HG03175 (cell line): ENCODE results near the gene TMEM240.
"Not testable (repeated sequence)": the region's sequence is repeated elsewhere in the genome, so short reads cannot be mapped to it uniquely, and the experiment has no call there.

Source experiments
- ATAC-seq: cut with Tn5 transposase; IDR thresholded peaks from one replicate; pipeline ENCODE4 v1.9.1; 2021; ENCODE audit warnings: mild to moderate bottlenecking, moderate library complexity; ENCODE audit not compliant: unreplicated experiment

Gene TMEM240

GRCh38 chr1:1527092-1527816 lies 13.2 kb downstream of the TMEM240 start:
- ATAC-seq = no peak

GRCh38 chr1:1526476-1526875 lies 13.9 kb downstream of the TMEM240 start:
- ATAC-seq = not testable (repeated sequence)

GRCh38 chr1:1524750-1525383 lies 15.6 kb downstream of the TMEM240 start:
- not testable (repeated sequence) for ATAC-seq

- not testable (repeated sequence) for ATAC-seq
Measured at GRCh38 chr1:1523651-1524050, 16.8 kb downstream of the TMEM240 start.

GRCh38 chr1:1523226-1523625 lies 17.2 kb downstream of the TMEM240 start:
- ATAC-seq = not testable (repeated sequence)

GRCh38 chr1:1522536-1522935 lies 17.9 kb downstream of the TMEM240 start:
- not testable (repeated sequence) for ATAC-seq

- no peak for ATAC-seq
Measured at GRCh38 chr1:1521331-1521730, 19.1 kb downstream of the TMEM240 start.

GRCh38 chr1:1519805-1520505 lies 20.5 kb downstream of the TMEM240 start:
- not testable (repeated sequence) for ATAC-seq

GRCh38 chr1:1518621-1519007 lies 21.8 kb downstream of the TMEM240 start:
- not testable (repeated sequence) for ATAC-seq

GRCh38 chr1:1517973-1518620 lies 22.3 kb downstream of the TMEM240 start:
- no peak for ATAC-seq

GRCh38 chr1:1516923-1517322 lies 23.5 kb downstream of the TMEM240 start:
- ATAC-seq = not testable (repeated sequence)

GRCh38 chr1:1514376-1514775 lies 26.0 kb downstream of the TMEM240 start:
- ATAC-seq = not testable (repeated sequence)

GRCh38 chr1:1513675-1514074 lies 26.7 kb downstream of the TMEM240 start:
- not testable (repeated sequence) for ATAC-seq

- ATAC-seq = peak; percentile 18
Measured at GRCh38 chr1:1512425-1512824, 28.0 kb downstream of the TMEM240 start.

- peak; percentile 87 for ATAC-seq
Measured at GRCh38 chr1:1511533-1512285, 28.7 kb downstream of the TMEM240 start, which contains the start of gene ATAD3A. TSS of gene ATAD3A (plus strand) at chr1:1512162. CDS start at chr1:1512269, 107 bp downstream.

- no peak for ATAC-seq
Measured at GRCh38 chr1:1510912-1511532, 29.4 kb downstream of the TMEM240 start.

- ATAC-seq = not testable (repeated sequence)
Measured at GRCh38 chr1:1509465-1509850, 31.0 kb downstream of the TMEM240 start.

- not testable (repeated sequence) for ATAC-seq
Measured at GRCh38 chr1:1508775-1509464, 31.5 kb downstream of the TMEM240 start.

GRCh38 chr1:1507305-1507704 lies 33.1 kb downstream of the TMEM240 start:
- ATAC-seq = no peak
